GM23338 (cell line): ENCODE measurements around the gene RMI2.
"Not testable (repeated sequence)": the region's sequence is repeated elsewhere in the genome, so short reads cannot be mapped to it uniquely, and the experiment has no call there.

Source experiments
- CTCF ChIP-seq, 2 experiments: fragments of 200-600 bp in 1 of 2; sonication (generic) in 1 of 2; conservative IDR thresholded peaks; 2 replicates each; pipeline versions ENCODE4 v1.5.1 to v1.6.1; 2016 to 2017; ENCODE audit warnings: antibody characterized with exemption in 2 of 2, low read depth in 2 of 2, mild to moderate bottlenecking in 2 of 2, moderate library complexity in 1 of 2
- REST ChIP-seq: IDR thresholded peaks from one replicate; pipeline ENCODE4 v1.6.1; 2018; ENCODE audit warnings: antibody characterized with exemption; ENCODE audit not compliant: unreplicated experiment

GRCh38 chr16:11378951-11379350, 33.7 kb downstream of the RMI2 start:
- not testable (repeated sequence) for TF ChIP-seq REST; CTCF (conservative IDR thresholded peaks at IDR 0.05; ENCODE audit: low read depth in 2 of 2)
